K562 (cell line): ENCODE measurements around the gene ZNF787. TPM values are rescaled to one million over a fixed set of nuclear protein-coding genes. Genes with fewer than 3 reads are reported as not detected.

Experiments used
- MECOM ChIP-seq: fragments of 250-450 bp; sonication (Bioruptor Pico); IDR thresholded peaks from 2 replicates; pipeline ENCODE4 v1.8.0; 2022; ENCODE audit warnings: inconsistent platforms
- NR1H2 ChIP-seq: sonication (generic); formaldehyde crosslinking; IDR thresholded peaks from 2 replicates; pipeline ENCODE4 v1.4.0; 2020; ENCODE audit warnings: mild to moderate bottlenecking, missing genetic modification reagents
- NRF1 ChIP-seq, 2 experiments: fragments of 450-650 bp; IDR thresholded peaks in 1 of 2; conservative IDR thresholded peaks in 1 of 2; 2 replicates each; pipeline ENCODE4 v1.6.1; 2014; ENCODE audit warnings: mild to moderate bottlenecking in 2 of 2
- ZSCAN29 ChIP-seq: fragments of 450-650 bp; IDR thresholded peaks from 2 replicates; pipeline ENCODE4 v1.6.1; 2017
- polyA plus RNA-seq, 8 experiments: library from polyadenylated mRNA; depleted of rRNA in 4 of 8; stranded (reverse) in 5 of 8; unstranded in 3 of 8; fragments of >200 nt; fragmentation: Nextera tagmentation in 2 of 8; fragmentation: Illumina TruSeq in 1 of 8; extraction: Ambion mirVana in 2 of 8; extraction: Trizol in 1 of 8; gene quantifications; 2 replicates each; pipeline versions ENCODE4 v1.2.1 to v1.2.3, GENCODE V29; 2011 to 2014; ENCODE audit warnings: inconsistent platforms in 1 of 8, missing spikeins in 1 of 8
- total RNA-seq, 7 experiments: library from RNA; depleted of rRNA in 6 of 7; stranded (reverse); fragments of >200 nt in 6 of 7; fragmentation: Illumina TruSeq in 2 of 7; extraction: Trizol in 2 of 7; gene quantifications; 2 replicates each; pipeline versions ENCODE4 v1.2.1 to v1.2.3, GENCODE V29; 2011 to 2021; ENCODE audit warnings: low replicate concordance in 1 of 7
- TF ChIP-seq, protein P1 (sequence below): sonication (generic); formaldehyde crosslinking; IDR thresholded peaks from 2 replicates; pipeline ENCODE4 v1.8.0; 2022; ENCODE audit warnings: mild to moderate bottlenecking, missing genetic modification reagents
- TF ChIP-seq, protein P2 (sequence below): fragments of 450-650 bp; IDR thresholded peaks from 2 replicates; pipeline ENCODE4 v1.6.1; 2016; ENCODE audit warnings: low read depth
- TF ChIP-seq, protein P3 (sequence below): sonication (generic); formaldehyde crosslinking; IDR thresholded peaks from 2 replicates; pipeline ENCODE4 v1.8.1; 2023; ENCODE audit warnings: mild to moderate bottlenecking, missing genetic modification reagents
- TF ChIP-seq, protein P4 (sequence below): fragments of 250-450 bp; sonication (Bioruptor Pico); IDR thresholded peaks from 2 replicates; pipeline ENCODE4 v1.8.0; 2021; ENCODE audit warnings: borderline replicate concordance, mild to moderate bottlenecking, moderate library complexity; ENCODE audit not compliant: poor library complexity, severe bottlenecking

Gene ZNF787
- total and polyA plus RNA-seq, 9 of the 15 experiments (the other 6 are each of a cell fraction or from before 2014, with no cell fraction given), result 0.45 to 77.6 (median 7.3) TPM

DNA sequence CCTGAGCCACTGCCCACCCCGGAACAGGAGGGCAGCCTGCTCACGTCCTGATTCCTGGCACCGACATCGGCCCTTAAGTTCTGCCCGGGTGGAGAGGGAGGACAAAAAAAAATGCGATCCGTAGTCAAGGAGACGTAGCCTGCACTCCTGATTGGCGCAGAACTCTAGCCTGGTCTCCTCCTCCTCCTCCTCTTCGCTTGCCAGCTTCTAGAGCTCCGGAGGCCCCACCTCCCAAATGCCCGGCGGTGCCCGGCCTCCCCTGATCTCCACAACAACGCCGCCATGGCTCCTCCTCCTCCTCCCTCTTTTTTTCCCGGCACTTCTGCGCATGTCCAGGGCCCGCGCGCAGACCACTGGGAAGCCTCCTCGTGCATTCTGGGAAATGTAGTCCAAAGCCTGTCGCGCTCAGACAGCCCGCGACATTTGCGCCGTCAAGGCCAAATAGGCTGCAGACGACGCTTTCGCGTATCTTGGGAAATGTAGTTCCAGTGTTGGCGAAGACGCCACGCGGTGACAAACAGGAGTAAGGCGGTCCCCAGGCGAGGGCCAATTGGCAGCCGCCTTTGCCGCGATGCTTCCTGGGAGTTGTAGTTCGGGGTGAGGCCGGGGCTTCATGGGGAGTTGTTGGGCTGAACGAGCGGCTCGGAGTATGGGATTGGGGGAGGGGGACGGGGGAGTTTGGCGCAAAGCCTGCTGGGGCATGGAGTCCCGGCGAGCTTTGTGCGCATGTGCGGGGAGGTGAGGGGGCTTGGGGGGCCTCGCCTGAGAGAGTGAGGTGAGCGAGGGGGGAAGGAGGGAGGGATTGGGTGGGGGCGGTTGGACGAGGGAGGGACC is 19.7 kb upstream of the ZNF787 start, which contains the start of gene ZNF444 (continued):
- TF ChIP-seq, protein P1, sequence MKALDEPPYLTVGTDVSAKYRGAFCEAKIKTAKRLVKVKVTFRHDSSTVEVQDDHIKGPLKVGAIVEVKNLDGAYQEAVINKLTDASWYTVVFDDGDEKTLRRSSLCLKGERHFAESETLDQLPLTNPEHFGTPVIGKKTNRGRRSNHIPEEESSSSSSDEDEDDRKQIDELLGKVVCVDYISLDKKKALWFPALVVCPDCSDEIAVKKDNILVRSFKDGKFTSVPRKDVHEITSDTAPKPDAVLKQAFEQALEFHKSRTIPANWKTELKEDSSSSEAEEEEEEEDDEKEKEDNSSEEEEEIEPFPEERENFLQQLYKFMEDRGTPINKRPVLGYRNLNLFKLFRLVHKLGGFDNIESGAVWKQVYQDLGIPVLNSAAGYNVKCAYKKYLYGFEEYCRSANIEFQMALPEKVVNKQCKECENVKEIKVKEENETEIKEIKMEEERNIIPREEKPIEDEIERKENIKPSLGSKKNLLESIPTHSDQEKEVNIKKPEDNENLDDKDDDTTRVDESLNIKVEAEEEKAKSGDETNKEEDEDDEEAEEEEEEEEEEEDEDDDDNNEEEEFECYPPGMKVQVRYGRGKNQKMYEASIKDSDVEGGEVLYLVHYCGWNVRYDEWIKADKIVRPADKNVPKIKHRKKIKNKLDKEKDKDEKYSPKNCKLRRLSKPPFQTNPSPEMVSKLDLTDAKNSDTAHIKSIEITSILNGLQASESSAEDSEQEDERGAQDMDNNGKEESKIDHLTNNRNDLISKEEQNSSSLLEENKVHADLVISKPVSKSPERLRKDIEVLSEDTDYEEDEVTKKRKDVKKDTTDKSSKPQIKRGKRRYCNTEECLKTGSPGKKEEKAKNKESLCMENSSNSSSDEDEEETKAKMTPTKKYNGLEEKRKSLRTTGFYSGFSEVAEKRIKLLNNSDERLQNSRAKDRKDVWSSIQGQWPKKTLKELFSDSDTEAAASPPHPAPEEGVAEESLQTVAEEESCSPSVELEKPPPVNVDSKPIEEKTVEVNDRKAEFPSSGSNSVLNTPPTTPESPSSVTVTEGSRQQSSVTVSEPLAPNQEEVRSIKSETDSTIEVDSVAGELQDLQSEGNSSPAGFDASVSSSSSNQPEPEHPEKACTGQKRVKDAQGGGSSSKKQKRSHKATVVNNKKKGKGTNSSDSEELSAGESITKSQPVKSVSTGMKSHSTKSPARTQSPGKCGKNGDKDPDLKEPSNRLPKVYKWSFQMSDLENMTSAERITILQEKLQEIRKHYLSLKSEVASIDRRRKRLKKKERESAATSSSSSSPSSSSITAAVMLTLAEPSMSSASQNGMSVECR (CRISPR knock-in tag), result peak; percentile 85
- TF ChIP-seq, protein P2, sequence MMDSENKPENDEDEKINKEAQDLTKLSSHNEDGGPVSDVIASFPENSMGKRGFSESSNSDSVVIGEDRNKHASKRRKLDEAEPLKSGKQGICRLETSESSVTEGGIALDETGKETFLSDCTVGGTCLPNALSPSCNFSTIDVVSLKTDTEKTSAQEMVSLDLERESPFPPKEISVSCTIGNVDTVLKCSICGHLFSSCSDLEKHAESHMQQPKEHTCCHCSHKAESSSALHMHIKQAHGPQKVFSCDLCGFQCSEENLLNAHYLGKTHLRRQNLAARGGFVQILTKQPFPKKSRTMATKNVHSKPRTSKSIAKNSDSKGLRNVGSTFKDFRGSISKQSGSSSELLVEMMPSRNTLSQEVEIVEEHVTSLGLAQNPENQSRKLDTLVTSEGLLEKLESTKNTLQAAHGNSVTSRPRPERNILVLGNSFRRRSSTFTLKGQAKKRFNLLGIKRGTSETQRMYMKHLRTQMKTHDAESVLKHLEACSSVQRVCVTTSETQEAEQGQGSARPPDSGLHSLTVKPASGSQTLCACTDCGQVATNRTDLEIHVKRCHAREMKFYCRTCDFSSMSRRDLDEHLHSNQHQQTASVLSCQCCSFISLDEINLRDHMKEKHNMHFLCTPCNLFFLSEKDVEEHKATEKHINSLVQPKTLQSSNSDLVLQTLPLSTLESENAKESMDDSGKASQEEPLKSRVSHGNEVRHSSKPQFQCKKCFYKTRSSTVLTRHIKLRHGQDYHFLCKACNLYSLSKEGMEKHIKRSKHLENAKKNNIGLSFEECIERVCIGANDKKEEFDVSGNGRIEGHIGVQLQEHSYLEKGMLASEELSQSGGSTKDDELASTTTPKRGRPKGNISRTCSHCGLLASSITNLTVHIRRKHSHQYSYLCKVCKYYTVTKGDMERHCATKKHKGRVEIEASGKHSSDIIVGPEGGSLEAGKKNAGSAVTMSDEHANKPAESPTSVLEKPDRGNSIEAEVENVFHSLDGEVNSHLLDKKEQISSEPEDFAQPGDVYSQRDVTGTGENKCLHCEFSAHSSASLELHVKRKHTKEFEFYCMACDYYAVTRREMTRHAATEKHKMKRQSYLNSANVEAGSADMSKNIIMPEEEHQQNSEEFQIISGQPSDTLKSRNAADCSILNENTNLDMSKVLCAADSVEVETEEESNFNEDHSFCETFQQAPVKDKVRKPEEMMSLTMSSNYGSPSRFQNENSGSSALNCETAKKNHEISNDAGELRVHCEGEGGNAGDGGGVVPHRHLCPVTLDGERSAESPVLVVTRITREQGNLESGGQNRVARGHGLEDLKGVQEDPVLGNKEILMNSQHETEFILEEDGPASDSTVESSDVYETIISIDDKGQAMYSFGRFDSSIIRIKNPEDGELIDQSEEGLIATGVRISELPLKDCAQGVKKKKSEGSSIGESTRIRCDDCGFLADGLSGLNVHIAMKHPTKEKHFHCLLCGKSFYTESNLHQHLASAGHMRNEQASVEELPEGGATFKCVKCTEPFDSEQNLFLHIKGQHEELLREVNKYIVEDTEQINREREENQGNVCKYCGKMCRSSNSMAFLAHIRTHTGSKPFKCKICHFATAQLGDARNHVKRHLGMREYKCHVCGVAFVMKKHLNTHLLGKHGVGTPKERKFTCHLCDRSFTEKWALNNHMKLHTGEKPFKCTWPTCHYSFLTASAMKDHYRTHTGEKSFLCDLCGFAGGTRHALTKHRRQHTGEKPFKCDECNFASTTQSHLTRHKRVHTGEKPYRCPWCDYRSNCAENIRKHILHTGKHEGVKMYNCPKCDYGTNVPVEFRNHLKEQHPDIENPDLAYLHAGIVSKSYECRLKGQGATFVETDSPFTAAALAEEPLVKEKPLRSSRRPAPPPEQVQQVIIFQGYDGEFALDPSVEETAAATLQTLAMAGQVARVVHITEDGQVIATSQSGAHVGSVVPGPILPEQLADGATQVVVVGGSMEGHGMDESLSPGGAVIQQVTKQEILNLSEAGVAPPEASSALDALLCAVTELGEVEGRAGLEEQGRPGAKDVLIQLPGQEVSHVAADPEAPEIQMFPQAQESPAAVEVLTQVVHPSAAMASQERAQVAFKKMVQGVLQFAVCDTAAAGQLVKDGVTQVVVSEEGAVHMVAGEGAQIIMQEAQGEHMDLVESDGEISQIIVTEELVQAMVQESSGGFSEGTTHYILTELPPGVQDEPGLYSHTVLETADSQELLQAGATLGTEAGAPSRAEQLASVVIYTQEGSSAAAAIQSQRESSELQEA, result no peak
- TF ChIP-seq ZSCAN29 (no peak), NRF1 (conservative IDR thresholded peaks at IDR 0.05 in 1 of 2, IDR thresholded peaks at IDR 0.05 in 1 of 2) (peak; percentile 97 to 98), NR1H2 (CRISPR knock-in tag) (no peak), MECOM (no peak)
- TF ChIP-seq, protein P3, sequence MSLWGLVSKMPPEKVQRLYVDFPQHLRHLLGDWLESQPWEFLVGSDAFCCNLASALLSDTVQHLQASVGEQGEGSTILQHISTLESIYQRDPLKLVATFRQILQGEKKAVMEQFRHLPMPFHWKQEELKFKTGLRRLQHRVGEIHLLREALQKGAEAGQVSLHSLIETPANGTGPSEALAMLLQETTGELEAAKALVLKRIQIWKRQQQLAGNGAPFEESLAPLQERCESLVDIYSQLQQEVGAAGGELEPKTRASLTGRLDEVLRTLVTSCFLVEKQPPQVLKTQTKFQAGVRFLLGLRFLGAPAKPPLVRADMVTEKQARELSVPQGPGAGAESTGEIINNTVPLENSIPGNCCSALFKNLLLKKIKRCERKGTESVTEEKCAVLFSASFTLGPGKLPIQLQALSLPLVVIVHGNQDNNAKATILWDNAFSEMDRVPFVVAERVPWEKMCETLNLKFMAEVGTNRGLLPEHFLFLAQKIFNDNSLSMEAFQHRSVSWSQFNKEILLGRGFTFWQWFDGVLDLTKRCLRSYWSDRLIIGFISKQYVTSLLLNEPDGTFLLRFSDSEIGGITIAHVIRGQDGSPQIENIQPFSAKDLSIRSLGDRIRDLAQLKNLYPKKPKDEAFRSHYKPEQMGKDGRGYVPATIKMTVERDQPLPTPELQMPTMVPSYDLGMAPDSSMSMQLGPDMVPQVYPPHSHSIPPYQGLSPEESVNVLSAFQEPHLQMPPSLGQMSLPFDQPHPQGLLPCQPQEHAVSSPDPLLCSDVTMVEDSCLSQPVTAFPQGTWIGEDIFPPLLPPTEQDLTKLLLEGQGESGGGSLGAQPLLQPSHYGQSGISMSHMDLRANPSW (CRISPR knock-in tag), result peak; percentile 86; the same call in 1 of the 2 replicates
- TF ChIP-seq, protein P4, sequence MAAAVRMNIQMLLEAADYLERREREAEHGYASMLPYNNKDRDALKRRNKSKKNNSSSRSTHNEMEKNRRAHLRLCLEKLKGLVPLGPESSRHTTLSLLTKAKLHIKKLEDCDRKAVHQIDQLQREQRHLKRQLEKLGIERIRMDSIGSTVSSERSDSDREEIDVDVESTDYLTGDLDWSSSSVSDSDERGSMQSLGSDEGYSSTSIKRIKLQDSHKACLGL (CRISPR knock-in tag), result no peak
